HG03575 (cell line): ENCODE data around the gene NINJ1.

ENCODE experiments used
- ATAC-seq: cut with Tn5 transposase; IDR thresholded peaks from one replicate; pipeline ENCODE4 v1.9.1; 2021; ENCODE audit not compliant: unreplicated experiment, insufficient number of reproducible peaks, low FRiP score; ENCODE audit errors: extremely low read depth

NINJ1 gene

DNA sequence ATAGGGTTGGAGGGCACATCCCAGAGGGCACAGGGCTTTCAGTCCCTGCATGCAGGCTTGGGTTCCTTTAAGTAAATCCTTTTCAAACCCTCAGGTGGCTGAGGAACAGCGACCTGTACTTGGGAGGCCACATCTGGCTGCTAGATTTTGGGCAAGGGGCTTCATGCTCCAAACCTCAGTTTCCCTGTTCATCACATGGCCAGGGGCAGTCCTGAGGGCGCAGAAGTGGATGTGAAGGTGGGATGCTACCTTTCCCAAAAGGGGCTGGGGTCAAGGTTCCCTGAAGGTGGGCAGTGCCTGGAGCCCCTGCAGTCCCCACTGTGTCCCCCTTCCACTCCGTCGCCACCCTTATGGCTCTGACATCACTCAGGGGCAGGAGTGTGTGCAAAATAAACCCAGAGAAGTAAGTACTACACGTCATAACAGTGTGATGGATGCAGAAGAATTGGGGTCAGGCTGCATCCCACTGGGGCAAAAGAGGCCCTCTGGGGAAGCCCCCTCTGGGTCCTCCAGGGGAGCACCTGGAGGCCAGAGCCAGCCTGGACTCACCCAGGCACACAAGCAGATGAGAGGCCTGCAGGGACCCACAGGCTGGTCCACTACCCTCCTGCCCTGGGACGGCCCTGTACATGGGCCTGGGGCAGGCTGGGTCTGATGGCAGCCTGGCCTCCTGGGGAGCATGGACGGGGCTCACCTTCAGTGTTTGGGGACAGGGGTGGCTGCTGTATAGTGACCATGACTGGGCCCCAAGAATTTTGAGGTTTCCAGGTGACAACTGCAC, 40.0 kb downstream of the NINJ1 start:
- no peak for ATAC-seq

DNA sequence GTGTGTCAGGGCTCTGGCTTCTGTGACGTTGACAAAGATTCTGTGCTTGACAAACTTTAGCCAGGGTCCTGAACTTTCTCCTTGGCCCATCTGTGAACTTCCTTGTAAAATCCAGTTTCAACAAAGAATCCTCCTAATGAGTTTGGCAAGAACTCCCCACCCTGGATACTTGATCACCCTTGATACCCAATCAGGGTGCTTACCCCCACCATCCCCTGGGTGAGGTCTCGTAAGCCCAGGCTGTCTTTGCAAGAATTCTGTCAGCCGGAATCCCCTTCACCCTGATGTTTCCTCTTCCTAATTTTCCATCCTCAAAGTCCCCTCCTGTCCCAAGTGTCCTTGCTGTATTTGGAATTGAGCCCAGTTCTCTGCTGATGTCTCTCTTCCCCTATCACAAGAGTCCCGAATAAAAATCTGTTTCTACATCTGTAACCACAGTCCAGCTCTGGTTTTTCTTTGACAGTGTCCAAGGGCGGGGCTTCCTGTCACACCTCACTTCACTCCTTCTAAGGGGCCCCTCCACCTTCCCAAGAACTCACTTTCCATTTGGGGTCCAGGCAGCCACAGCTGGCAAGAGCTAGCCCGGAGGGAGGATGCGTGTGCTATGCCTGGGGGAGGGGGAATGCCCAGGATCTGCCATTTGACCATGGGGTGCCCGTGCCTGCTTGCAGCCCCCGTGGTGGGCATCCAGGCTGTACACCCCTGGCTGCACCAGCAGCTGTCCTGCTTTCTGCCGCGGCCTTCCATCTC, 40.7 kb downstream of the NINJ1 start:
- no peak for ATAC-seq

DNA sequence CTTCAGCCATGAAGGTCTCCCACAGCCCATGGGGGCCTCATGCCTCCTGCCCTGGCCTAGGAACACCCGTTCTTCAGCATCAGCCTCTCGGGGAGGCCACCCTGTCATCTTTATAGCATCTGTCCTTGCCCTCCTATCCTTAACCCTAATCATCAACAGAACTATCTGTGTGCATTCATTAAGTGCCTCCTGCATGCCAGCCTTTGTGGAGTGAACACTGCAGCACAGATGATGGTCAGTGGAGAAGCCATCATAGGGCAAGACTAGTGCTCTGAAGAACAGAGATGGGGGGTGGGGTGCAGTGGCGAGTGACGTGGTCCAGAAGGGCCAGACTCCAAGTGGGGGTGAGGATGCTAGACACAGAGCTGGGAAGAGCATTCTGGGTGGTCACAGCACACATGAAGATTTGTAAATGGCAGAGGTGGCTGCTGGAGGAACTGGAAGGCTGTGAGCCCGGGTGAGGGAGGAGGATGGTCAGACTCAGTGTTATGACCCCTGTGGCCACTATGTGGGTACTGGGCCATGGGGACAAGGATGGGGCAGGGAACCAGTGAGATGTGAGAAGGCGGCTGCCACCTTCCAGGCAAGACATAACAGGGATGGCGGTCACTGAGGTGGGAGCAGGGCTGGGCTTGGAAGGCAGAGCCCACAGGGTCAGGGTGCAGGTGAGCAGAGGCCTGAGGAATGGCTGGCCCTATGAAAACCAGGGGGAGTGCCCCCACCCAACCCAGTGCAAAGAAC, 41.6 kb downstream of the NINJ1 start:
- ATAC-seq = no peak

DNA sequence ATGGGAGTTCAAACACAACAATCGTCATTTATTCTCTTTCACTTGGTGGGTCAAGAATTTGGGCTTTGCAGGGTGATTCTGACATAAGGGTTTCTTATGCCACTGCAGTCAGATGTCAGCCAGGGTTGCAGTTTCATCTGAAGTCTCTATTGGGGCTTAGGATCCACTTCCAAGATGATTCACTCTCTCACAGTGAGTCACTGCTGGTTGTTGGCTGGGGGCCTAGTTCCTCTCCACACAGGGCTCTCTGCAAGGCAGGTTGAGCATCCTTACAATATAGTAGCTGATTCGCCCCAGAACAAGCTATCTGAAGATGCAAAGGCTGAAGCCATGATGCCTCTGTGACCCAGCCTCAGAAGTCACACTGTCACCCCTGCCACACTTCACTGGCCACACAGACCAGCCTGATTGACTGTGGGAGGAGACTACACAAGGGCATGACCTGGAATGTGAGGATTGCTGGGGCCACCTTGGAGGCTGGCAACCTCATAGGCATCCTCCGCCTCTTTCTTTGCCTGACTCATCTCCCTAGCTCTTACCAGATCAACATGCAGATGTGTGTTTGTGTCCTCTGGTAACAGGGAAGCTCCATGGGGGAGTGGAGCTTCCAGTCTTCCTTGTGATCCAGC, 42.5 kb downstream of the NINJ1 start:
- ATAC-seq = no peak

DNA sequence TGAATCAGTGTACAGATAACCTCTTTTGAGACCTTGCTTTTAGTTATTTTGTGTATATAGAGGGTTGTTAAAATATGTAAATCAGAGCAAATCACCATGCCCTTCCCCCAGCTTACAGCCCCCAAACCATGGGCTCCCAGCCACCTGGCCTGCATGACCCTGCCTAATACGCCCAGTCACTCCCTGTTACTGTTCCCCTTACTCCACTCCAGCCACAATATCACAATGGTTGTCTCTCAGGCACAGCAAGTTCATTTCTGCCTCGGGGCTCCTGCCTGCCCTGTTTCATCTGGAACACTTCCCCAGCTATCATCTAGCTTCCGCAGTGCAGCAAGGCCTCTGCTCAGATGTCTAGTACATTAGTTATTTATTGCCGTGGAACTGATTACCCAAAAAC, 43.0 kb downstream of the NINJ1 start:
- ATAC-seq = no peak

DNA sequence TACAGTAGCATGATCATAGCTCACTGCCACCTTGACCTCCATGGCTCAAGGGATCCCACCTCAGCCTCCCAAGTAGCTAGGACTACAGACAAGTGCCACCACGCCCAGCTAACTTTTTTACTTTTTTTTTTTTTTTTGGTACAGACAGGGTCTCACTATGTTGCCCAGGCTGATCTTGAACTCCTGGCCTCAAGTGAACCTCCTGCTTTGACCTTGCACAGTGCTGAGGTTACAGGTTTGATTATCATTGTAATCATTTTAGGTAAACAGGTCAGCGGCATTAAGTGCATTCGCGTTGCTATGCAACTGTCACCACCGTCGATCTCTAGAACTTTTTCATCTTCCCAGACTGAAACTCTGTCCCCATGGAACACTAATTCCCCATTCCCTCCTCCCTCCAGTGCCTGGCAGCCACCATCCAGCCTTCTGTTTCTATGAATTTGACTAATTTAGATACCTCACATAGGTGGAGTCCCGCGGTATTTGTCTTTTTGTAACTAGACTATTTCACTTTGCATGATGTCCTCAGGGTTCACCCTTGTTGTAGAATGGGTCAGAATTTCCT, 43.9 kb downstream of the NINJ1 start:
- no peak for ATAC-seq

DNA sequence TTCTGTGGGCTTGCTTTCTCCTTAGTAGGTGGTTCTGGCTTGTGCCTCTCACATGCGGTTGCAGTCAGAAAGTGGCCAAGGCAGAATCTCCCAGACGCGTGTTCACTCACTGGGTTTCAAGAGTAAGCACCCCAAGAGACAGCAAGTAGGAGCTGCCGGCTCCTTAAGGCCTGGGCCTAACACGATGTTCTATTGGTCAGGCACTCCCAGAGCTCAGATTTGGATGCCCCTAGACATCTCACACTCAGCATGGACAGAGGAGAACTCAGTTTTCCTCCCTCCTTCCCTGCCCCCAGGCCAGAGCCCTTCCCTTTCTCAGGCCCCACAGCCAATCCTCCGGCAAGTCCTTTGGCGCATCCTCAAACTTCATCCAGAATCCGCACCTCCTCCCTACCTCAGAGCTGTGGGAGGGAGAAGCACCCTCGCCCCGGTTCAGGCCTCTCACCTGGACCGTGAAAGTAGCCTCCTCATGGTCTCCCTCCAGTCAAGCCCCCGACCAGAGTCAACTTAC, 44.5 kb downstream of the NINJ1 start:
- no peak for ATAC-seq

DNA sequence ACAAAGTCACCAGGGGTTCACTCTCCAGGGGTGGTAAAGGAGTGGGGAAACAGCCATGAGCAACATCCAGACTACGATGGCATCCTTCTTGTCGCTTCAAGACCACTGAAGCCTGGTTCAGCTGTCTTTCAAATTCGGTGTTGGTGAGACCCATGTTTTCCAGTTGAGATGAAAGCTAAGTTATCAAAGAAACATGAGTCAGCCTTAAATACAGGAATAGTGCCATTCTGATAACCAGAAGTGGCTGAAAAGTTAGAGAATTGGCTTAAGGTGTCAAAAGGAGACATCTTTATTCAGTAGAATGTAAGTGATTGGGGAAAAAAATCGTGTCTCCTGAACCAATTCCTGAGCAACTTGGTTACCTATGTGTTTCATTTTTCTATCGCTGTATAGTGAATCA, 45.0 kb downstream of the NINJ1 start:
- no peak for ATAC-seq

DNA sequence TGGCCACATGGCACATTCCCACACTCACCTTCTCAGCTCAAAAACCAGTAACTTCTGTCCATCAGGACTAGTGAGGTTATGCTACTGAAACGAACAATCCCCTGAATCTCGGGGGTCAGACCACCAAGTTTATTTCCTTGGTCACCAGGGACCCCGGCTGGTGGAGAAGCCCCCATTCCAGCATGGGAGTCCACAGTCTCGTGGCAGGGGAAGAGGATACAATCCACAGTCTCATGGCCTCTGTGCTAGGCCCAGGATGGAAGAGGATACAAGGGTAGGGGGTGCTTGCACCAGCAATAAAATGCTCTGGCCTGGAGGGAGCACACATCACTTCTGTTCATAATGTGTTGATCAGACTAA, 45.4 kb downstream of the NINJ1 start:
- no peak for ATAC-seq

DNA sequence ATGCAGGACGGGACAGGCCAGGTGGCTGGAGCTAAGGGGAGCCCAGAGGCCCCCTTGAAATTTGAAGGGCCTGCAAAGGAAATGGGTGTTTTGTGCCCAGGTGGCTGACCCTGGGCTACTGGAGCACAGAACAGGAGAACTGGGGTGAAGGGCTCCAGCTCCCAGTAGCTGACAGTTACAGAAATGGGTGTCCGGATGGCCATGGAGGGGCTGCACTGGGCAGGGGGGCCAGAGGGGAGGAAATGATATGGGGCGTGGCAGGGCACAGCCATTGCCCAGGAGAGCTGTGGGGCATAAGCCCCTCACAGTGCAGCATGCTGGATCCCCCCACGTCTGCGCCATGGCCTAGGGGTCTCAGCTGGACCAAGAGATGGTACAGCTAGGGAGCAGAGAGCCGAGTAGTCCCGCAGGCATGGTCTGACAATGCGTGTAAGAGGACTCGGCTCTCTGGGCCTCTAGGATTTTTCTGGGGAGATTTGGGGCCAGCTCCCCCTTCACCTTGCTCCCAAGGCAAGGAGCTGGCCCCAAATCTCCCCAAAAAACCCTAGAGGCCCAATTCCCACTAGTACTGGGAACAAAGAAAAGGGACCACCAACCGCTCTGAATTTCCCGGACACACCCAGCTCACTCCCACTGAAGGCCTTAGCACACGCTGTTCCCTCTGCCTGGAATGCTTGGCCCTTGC, 45.9 kb downstream of the NINJ1 start:
- ATAC-seq = no peak

DNA sequence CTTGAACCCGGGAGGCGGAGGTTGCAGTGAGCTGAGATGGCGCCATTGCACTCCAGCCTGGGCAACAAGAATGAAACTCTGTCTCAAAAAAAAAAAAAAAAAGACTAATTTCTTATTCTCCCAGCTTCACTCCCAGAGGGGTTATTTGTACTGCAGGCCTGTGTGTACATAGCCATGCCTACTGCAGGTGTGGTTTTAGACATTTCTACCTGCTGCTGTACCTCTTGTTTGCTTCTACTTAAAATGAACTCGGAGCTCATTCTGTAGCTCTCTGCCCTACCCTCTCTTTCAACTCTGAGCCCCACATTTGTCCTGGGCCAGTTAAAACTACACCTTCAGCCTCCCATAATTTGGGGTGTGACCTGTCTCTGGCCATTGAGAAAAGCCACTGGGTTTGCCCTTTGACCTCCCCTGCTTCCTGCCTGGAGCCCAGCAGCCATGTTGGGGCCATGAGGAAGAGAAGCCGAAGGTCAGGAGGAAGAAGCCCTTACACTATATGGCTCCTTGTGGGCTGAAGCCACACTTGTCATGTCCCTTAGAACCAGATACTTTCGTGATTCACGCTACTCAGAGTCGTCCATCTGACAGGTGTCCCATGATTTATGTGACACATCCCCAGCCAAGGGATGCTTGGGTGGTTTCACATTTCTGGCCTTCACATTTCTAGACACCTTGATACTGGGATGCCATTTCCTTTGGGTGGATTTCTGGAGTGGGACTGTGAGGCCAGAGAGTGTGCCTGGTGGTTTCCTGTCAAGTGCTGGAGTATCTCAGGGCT, 47.4 kb downstream of the NINJ1 start:
- ATAC-seq = no peak

DNA sequence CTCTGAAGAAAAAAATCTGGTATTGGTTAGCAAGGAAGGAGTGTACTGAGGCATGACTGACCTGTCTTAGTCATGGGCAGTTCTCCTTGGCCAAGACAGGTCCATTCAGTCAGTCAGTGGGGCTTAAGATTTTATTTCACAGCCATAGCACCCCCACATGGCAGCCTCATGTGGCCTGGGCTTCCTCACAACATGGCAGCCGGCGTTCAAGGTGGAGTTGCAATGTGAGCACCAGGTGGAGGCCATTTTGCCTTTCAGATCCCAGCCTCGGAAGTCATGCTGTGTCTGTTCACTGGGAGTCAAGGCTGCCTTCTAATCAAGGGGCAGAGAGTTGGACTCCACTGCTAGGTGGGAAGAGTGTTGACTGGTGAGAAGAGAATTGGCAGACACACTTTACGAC, 48.4 kb downstream of the NINJ1 start:
- no peak for ATAC-seq

DNA sequence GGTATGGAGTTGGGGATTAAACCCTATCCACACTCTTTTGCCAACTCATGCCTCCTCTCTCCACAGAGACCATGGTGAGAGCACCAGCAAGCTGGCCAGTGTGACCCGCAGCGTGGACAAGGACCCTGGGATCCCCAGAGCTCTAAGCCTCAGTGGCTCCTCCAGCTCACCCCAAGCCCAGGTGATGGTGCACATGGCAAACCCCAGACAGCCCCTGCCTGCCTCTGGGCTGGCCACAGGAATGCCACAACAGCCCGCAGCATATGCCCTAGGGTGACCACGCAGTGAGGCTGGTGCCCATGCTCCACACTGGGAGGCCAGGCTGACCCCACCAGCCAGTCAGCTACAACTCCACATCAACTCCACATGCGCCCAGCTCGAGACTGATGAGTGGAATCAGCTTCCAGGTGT, 49.6 kb downstream of the NINJ1 start:
- ATAC-seq = no peak

DNA sequence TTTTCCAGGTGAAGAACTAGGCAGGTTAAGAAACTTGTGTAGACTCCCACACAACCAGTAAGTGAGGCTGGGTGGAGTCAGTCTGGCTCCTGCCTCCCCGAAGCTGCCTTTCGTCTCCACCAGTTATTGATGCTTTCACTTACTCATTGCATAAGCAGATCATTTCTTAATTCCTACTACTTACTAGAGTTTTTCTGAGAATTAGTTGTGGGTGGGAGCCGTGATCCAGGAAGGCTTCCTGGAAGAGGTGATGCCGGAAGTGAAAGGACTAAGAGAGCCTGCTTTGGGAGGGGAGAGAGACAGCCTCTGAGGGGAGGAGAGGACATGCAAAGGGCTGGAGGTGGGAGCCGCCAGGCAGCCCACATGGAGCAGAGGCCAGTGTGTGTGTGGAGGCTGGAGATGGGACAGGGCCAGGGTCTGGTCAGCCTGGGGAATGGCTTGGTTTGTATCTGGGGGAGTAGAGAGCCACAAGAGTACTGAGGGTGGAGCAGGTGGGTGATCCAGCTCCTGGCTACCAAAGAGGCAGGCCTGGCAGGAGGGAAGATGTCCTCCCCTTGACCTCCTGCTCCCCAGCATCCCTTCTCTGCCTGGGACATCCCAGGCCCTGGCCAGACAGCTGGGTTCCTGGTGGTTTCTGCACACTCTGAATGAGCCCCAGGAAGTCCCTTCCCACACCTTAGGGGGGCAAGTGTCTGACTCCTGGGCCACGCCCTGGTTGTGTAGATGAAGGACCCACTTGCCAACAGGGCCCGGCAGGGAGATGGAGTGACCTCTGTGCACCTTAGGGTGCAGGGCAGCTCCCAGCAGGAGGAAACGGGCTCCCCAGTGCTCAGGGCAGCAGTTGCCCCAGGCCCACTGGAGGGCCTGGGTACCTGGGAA, 50.2 kb downstream of the NINJ1 start:
- no peak for ATAC-seq

DNA sequence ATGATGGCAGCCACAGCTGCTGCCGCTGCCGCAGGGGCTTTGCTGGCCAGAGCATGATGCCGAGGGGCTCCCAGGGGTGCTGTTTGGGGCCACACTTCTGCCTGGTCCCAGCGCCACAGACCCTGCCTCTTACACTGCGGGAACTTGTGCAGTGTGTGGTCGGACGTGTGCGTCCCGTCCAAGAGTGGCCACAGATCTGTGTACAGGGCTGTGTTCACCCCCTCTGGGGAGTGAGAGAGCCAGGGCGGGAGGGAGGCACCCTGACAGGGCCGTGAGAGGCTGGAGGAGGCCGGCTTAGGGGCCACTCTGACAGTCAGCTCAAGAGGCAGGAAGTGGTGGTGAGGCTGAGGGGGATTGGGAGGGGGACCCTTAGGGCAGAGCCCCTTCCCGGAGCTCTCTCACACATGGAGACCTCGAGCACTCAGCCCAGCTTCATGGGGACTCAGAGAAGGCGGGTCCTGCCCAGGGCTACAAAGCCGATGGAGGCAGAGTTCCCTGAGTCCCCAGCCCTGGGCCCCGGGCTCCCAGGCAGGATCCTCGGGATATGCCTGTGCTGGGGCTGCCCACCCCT, 51.1 kb downstream of the NINJ1 start:
- ATAC-seq = no peak

DNA sequence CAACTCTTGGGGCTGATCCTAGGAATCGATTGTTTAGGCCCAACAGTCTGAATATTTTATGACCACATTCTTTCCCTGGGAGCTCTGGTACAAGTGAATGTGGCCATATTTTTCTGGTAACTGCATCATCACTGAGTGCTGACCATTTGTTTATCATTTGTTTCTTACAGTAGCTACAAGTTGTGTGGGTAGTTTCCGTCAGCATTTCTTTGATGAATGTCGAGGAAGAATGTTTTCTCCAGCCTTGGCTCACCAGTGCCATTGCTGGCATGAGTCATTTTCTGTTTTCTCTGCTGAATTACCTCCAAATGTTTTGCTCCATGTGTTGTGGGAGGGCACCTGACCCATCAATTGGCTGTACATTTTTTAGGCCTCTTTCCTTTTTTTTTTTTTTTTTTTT, 52.1 kb downstream of the NINJ1 start:
- no peak for ATAC-seq

DNA sequence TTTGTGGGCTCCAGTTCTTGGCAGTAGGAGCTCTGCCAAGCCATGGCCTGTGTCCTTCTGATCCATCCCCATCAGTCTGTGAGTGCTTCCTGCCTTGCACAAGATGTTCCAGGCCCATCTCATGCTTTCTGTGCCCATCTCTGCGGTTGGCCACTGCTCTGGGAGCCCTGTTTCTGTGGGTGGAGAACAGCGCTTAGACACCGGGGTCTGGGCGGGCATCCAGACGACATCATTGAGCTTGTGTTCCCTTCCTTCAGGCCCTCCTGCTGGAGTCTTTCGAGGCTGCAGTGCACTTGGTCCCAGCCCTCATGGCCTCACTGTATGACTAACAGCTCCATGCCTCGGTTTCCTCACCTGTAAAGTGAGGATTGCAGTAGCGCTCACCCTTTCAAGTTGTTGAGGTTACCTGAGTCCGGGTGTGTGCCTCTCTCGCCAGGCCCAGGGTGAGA, 52.9 kb downstream of the NINJ1 start:
- ATAC-seq = no peak
